H1 (cell line): ENCODE results near the gene RAI14. TPM values are rescaled to one million over a fixed set of nuclear protein-coding genes. Genes with fewer than 3 reads are reported as not detected.

ENCODE experiments used
- BCL11A ChIP-seq, 2 experiments: IDR thresholded peaks; one replicate each; pipeline ENCODE4 v1.6.1; 2011; ENCODE audit warnings: low read depth in 2 of 2, low read length in 2 of 2, mild to moderate bottlenecking in 2 of 2
- PHF8 ChIP-seq: fragments of 200-600 bp; sonication (generic); conservative IDR thresholded peaks from 2 replicates; pipeline ENCODE4 v1.7.1; 2012; ENCODE audit warnings: low read depth, mild to moderate bottlenecking, inconsistent platforms, low read length, moderate library complexity
- RBBP5 ChIP-seq: IDR thresholded peaks from 2 replicates; pipeline ENCODE4 v1.7.1; 2012; ENCODE audit warnings: low read depth, mild to moderate bottlenecking, inconsistent platforms, low read length, moderate library complexity, borderline replicate concordance
- TEAD4 ChIP-seq: IDR thresholded peaks from 2 replicates; pipeline ENCODE4 v1.6.1; 2012; ENCODE audit warnings: low read depth, low read length, inconsistent platforms, mixed read lengths
- polyA plus RNA-seq, 7 experiments: library from polyadenylated mRNA; depleted of rRNA in 3 of 7; stranded (reverse) in 5 of 7; unstranded in 2 of 7; fragments of >200 nt in 5 of 7; fragments of 200-250 nt in 2 of 7; gene quantifications; 1 replicate in 5 of 7; 2 replicates in 1 of 7; 4 replicates in 1 of 7; pipeline versions ENCODE4 v1.2.1 to v1.2.3, GENCODE V29; 2011 to 2013; ENCODE audit warnings: missing spikeins in 2 of 7, mixed read lengths in 2 of 7
- total RNA-seq: library from RNA; stranded (reverse); fragmentation: NEBNext Ultra II Directional; extraction: Animal tissue kit (Norgen Biotek cat#: 25700); gene quantifications from 2 replicates; pipeline ENCODE4 v1.2.1, GENCODE V29; 2021

The RAI14 gene
- total and polyA plus RNA-seq, 2 of the 8 experiments (the other 6 are each of a cell fraction or from before 2014, with no cell fraction given) = 48.4 to 210 TPM

GRCh38 chr5:34717426-34718327 lies 61.5 kb downstream of the RAI14 start (continued):
- TF ChIP-seq PHF8 (no peak), TEAD4 (peak; percentile 72), BCL11A (IDR thresholded peaks at IDR 0.05; ENCODE audit: low read depth in 2 of 2, low read length in 2 of 2) (no peak), RBBP5 (0 out of 2 replicates have a peak, but pooled peaks have one; percentile 72)
